ENCODE results near the gene ABCA8.
"Not testable (repeated sequence)": the region's sequence is repeated elsewhere in the genome, so short reads cannot be mapped to it uniquely, and the experiment has no call there.

ABCA8 gene

DNA sequence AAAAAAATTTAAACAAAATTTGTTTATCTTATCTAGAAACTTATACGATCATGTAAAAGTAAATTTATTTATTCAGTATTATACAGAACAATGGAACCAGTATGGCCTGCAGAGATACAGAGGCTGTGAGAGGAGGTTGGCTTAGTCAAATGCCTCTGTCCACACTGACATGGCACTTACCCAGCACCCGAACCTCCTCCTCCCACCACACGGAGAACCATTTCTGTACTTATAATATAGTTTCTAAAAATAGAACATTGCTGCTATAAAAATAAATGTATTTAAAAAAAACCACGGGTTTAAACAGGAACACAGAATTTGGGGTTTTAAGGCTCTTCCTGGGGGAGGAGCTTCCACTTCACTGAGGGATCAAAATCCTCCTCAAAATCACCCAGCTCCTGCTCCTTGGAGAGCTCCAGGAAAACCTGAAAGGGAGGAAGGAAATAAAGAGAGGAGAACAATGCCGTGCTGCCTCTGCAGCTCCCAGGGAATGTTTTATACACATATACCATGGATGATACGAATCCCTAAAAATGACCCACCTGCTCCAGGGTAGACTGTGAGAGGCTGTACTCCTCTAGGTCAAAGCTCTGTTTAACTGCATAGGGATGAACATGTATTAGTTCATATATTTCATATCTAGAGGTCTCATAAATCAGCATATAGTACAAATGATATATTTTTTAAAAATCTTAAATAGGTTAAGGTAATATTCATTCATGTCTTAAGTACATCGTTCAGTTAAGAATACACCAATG is 87.3 kb downstream of the ABCA8 start:
- DNase-seq (ENCODE audit: low read depth): no peak

DNA sequence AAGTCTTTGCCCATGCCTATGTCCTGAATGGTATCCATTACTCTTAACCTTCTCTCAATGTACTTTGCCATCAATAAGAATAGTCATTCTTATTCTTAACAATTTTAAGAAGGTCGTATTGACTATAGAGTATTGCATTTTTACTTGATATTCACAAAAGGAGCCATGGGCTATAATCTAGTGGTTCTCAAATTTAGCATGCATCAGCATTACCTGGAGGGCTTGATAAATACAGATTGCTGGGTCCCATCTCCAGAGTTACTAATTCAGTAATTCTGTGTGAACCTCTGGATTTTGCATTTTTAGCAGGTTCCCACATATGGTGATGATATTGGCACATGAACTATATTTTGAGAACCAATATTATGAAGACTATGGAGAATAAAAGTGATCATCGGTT is 89.6 kb downstream of the ABCA8 start:
- no peak for DNase-seq (ENCODE audit: low read depth)

DNA sequence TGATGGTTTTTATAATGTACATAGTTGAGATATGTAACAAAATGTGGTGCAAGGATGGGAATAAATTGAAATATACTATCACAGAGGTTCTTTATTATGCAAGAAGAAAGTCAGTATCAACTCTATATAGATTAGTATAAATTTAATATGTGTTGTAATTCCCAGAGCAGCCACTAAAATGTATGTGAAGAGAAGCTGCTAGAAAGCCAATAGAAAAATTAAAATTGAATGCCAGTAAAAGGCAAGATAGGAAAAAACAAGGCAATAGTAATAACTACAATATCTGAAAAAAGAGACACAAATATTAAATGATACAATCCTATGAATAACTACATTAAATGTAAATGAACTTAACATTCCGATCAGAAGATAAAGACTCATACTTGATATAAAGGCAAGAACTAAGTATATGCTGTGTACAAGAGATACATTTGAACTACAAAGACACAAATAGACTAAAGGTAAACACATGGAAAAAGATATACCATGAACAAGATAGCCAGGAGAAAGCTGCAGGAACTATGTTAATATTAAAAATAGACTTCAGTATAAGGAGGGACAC is 92.0 kb downstream of the ABCA8 start:
- DNase-seq (ENCODE audit: low read depth): no peak

DNA sequence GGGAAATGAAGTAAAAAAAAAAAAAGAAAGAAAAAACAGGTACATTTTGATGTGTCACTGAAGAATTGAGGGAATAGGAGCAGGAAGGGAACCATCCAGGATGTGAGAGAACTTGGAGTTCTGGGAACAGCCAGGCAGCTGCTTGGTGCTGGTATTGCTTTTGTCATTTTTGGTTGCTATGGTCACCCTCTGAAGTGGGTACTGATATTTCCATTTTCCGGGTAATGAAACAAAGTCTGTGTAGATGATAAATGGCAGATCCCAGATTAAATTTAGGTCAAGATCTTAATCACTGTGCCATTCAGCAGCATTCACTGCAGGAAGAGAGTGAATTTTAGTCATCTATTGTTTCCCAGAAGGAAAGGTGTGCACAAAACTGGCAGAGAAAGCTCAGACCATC is 93.6 kb downstream of the ABCA8 start:
- no peak for DNase-seq (ENCODE audit: low read depth)

DNA sequence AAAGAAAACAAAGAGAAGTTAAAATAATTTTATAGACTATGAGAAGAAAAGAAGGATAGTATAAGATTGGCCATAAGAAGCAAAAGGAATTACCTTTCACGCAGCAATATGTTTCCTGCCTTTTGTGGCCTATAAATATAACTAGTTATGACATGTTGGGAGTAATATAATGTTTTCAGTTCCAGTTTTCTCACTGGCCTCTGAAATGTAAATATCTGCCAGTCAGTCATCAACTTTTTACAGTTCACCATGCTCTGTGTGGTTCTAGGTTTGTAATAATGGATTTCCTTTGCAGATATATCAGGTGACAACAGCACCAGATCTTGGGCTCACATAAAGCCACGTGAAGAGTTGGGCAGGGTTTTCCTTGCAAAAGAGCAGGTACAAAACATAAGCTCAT is 94.3 kb downstream of the ABCA8 start:
- DNase-seq (ENCODE audit: low read depth): no peak

DNA sequence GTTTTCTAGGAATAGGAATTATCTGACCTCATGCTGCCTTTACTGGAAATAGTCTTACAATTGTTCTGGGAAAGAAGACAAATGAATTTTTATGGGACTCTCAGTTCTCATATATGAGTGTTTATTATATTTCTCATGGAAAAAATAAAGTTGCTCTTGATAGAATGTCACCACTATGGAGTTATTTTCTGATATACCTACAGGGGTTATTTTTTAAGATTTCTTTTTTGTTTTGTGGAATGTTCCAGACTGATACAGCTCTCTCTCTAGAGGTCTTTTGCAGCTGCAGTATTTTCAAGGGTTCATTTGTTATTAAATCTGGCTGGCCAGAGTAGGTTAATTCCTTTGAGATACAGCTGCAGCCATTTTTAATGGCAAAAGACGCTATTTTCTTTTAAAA is 100.7 kb downstream of the ABCA8 start:
- DNase-seq (ENCODE audit: low read depth): no peak

DNA sequence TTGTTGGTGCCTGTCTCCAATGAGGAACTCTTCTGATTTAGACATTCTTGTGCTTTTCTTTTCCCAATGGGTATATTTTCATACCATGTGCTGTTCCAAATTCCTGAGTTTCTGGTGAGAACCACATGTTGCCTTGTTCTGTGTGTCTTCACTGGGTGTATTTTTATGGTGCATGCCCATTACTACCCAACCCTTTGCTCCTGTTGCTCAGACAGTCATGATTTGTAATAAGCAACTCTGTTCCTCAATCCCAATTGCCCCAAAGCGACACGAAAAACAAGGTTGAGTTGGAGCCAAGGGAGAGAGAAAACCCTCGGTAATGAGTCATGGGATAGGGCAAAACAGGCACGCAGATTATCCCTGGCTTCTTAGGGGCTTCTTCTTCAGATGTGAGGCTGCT is 101.8 kb downstream of the ABCA8 start:
- no peak for DNase-seq (ENCODE audit: low read depth)

DNA sequence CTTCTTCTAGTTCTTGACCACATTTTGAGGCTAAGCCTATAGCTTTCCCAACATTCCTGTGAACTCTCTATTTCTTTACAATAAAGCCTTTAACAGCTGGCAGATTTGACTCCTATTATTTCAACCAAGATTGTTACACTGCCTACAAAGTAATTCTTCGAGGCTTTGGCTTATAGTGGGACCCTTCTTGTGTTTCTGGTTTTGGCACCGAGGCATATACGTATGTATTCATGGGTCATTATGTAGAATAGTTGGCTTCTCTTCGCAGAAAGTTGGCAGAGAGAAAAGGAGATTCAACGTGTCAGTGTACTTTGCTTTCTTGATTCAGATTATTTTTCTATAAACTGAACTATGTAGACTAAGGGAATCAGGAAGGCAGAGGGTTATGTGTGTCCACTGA is 102.2 kb downstream of the ABCA8 start:
- no peak for DNase-seq (ENCODE audit: low read depth)

DNA sequence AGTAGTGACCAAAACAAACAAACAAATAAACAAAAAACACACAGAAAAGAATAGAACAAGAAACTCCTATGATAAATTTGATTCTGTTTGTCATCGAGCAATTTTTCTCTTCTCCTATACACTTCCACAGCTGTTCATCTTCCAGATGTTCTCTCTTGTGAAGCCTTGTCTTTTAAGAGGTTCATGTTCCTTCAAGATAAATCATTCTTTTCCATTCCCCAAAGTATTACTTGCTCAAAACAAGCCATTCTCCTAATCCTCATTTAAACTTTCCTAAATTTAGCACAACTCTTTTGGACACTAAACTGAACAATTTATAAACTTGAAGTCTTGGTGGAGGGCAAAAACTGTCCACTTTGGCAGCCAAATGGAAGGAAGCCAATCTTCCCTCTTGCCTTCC is 103.3 kb downstream of the ABCA8 start:
- no peak for DNase-seq (ENCODE audit: low read depth)

DNA sequence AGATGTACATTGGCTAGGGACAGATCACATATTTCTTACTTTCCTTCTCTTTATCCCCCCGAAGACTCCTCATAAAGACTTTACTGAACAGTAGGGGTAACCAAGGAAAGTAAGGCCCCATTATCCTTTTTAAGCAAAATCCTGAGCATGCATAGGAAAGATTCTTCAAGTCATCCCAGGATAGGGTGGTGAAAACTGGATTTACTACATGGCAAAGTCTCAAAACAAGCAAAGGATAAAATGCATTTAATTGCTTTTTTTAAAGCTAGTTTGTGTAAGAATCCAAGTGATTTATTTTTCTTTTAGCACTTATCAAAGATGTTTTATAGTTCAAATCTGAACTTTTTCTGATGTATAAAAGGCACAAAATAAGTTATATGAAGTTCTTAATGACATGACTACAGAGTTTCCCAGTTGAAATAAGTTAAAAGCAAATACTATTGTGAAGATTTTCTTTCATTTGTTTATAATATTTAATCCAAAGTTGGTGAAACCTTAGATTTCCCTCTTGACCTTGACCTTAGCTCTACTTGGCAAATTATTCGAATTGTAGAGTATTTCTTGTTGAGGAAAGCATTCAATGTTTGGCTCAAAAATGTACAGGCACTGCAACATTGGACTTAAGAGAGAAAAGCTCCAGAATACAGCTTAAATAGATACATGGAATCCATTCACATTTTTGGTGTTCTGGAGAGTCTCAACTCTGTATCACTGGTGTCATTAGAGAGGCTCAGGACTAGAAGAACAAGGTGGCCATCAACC is 104.3 kb downstream of the ABCA8 start:
- no peak for DNase-seq (ENCODE audit: low read depth)

DNA sequence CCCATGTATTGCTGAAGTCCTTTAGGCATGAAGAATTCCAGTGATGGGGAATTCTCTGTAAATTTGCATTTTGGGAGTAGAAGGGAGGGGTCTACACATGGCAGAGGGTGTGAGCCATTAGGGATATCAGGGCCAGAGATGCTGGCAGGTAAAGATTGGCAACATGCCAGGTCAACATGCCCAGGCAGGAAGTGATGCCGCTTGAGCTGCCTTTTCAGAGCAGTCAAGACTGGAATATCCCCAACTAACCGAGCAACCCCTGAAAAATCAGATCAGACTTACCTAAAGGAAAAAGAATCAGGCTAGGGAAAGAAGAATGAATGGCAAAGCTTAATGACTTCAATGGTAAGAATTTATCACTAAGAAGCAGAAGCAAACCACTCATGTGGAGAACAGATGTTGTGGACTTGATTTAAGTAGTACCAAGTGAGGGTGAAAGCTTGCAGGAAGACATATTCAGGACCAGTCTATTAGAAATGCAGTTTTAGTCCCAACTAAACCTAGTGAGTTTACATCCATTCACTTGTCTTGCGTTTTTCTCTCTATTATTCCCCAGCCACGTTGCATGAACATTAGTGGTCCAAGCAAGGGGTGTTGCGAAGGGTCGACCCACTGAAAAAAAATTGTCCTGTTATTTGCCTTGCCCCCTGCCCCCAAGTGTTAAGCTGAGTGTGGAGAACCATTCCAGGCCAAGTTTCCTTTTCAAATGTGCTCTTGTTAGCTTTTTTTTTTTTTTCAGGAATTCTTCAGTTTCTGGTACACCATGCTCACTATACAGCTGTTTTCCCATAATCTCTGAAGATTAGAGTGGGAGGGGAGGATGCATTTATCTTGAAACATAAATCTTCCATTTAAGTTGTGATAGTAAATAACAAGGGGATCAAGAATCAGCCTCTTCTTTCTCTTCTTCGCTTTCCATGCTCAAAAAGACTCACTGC is 105.2 kb downstream of the ABCA8 start:
- no peak for DNase-seq (ENCODE audit: low read depth)

DNA sequence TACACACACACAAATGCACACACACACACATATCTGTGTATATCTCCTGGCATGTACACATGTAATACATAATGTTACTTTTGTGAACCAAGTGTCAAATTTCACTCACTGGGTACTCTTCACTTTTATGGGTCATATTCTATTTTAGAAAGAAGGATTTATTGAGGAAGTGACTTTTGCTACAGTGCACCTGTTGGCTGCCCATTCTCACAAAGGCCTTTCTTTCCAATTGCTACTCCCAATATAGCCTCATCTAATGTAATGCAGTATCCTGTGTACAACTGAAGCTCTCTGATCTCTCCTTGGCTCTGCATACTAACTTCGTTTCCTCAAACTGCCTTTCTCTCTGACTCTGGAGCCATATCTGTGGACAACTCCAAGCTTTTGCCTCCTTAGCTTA is 107.5 kb downstream of the ABCA8 start:
- DNase-seq (ENCODE audit: low read depth): no peak

DNA sequence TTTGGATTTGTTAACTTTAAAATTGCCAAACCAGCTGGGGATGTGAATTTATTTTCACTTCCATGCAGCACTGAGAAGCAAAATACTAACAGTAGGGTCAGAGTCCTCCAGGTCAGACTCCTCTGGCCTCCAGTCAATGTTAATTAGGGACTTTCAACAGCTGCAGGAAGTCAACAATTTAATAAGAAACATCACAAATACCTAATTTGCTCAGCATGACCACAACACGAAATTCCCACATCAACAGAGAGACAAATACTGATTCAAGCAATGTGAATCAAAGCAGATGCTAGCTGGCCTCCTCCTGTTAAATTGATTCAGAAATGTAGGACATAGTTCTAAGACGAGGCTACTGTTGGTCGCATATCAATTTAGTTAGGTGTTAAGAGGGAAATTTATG is 111.7 kb downstream of the ABCA8 start:
- DNase-seq (ENCODE audit: low read depth): no peak

DNA sequence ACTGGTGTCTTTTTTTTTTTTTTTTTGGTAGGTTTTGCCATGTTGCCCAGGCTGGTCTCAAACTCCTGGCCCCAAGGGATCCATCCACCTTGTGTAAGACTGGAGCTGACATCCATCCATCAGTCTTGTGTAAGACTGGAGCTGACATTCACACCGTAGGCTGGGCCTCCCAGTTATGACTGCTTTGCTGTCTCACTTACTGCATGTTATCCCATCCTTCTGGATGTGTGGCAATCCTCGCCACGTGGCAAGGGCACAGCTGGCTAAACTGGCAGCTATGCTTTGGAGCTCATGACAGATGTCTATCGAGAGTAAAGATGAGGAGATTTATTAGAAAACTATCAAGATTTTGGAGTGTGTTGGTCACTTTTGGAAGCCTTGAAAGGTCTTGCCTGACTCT is 115.1 kb downstream of the ABCA8 start:
- DNase-seq (ENCODE audit: low read depth): no peak

DNA sequence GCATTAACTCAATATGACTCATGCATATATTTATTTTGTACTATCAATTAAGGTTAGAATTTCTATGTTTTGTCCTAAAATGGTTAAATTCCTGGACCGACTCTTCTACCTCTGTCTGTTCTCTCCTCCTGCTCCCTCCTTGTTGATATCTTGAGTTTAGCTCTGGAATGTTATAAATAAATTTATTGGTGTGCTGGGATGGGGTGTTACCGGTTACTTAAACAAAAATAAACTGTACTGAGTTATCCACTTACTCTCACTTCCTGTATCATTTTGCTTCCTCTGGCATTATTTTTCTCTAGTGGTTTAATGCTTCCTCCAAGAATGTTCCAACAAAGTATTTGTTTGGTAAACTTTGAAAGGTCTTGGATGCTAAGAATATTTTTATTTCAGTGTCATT is 120.1 kb downstream of the ABCA8 start:
- no peak for DNase-seq (ENCODE audit: low read depth)

DNA sequence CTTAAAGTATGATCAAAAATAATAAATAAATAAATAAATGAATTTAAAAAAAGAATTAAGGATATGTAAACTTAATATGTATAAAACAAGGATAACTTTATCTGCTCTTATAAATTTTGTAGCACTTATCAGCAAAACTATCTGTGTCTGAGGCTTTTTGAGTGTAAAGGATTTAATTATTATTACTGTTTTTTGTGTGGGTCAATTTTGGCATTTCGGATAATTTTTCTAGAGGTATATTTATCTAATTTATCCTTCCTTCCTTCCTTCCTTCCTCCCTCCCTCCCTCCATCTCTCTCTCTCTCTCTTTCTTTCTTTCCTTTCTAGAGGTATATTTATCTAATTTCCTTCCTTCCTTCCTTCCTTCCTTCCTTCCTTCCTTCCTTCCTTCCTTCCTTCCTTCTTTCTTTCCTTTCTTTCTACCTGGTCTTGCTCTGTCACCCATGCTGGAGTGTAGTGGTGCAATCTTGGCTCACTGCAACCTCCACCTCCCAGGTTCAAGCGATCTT is 120.8 kb downstream of the ABCA8 start:
- DNase-seq (ENCODE audit: low read depth): no peak

DNA sequence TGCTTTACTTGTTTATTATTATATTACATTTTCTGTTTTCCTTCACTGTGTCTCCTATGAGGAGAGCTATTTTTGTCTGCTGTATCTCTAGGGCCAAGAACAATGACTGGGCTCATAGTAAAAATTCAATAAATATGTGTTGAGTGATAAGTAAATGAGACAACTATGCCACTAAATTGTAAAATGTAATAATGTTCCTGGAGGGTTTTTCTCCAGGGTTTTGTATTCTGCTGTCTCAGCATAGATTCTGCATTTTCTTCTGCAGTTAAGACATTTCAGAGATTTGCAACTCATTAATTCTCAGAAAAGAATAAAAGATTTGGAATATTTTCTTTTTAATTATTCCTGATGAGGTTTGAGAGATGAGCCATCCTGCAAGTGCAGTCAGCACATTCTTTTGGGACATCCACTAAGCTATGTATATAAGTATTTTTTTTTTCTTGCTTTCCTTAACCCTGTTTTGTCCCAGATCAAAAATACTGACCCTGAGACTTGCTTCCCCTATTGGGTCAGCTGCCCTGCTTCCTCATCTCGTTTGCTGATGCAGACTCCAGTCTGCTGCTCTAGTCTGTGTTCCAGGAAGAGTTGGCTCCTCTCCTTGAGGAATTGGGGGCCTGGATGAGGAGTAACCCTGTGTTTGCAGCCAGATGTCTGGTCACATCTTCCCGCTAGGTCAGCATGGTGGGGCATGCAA is 122.9 kb downstream of the ABCA8 start:
- DNase-seq (ENCODE audit: low read depth): no peak

DNA sequence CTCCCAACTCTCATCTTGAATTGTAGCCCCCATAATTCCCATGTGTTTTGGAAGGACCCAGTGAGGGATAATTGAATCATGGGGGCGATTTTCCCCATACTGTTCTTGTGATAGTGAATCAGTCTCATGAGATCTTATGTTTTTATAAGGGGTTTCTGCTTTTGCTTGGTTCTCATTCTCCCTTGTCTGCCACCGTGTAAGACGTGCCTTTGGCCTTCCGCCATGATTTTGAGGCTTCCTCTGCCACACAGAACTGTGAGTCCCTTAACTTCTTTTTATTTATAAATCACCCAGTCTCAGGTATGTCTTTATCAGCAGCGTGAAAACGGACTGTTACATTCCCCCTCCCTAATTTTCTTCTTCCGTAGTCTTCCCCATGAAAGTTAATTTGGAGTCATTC is 124.0 kb downstream of the ABCA8 start:
- DNase-seq (ENCODE audit: low read depth): no peak

DNA sequence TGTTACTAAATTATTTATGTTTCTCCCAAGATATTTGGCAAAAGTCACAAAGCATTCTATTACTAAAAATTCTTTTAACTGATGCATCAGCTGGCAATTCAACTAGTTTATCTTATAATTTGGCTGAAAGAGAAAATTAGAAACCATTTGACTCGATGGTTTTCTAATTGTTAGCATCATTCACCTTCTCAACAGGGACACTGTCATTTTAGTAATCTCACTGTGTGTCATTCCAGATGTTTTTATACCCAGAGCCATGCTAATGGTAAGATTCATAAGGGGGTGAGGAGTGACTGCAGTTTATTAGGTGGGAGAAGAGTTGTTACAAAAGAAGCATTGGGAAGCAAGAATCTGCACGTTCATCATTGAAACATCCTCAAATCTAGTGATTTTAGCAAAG is 124.9 kb downstream of the ABCA8 start:
- DNase-seq (ENCODE audit: low read depth): no peak

DNA sequence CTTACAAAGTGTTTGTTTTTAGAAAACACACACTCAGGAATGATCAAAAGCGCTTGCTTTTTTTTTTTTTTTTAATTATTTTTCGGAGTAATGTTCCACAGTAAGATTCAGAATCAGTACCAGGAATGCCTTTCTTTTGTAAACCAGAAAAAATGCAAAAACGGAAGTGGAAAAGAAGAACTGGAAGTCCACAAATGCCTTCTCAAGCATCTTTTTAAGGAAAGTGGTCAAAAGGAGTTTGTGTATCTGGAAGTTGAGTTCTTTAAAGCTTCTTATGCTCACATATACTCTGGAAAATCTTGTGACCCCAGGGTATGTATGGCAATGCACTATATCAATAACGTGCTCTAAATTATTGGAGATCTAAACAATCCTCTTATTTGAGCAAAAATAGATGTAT is 126.0 kb downstream of the ABCA8 start:
- DNase-seq (ENCODE audit: low read depth): no peak

DNA sequence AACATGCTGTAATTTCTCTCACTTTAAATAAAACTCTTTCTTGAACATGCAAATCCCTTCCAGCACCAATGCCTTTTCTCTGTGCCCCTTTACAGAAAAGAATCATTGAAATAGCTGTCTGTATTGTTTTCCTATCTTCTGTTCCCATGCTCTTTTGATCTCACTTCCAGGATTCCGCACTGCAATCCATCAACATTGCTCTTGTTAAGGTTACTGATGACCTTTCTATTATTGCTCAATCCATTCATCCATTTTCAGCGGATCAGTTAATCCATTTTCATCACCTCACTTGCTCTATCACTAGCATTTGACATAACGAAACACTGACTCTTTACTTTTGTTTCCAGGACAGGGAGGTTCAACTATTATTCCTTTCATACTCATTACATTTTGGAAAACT is 130.5 kb downstream of the ABCA8 start:
- DNase-seq (ENCODE audit: low read depth): no peak

DNA sequence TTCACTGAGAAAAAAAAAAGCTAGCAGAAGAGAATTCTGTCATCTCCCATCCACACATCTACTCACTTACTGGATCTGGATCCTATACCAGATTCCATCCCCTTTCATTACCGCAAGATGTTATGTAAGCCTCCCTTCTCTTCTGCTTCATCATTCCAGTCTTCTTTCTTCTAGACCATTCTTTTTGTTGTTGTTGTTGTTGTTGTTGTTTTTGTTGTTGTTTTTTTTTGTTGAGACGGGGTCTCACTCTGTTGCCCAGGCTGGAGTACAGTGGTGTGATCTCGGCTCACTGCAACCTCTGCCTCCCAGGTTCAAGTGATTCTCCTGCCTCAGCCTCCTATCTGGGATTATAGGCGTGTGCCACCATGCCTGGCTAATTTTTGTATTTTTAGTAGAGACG is 131.0 kb downstream of the ABCA8 start:
- DNase-seq (ENCODE audit: low read depth): not testable (repeated sequence)

Measured in stimulated activated CD8-positive, alpha-beta memory T cell treated with anti-CD3 and anti-CD28 coated beads, Interleukin-15, amount 100 ng/mL, for 24 hours (primary cell).